ENCODE data around the gene SYNE2.

Gene SYNE2

GRCh38 chr14:63960926-63961567 is 108.2 kb downstream of the SYNE2 start:
- no peak for DNase-seq

GRCh38 chr14:63962906-63963305 is 110.1 kb downstream of the SYNE2 start:
- DNase-seq, result no peak

- DNase-seq, result no peak
Measured at GRCh38 chr14:63963439-63963838, 110.6 kb downstream of the SYNE2 start.

GRCh38 chr14:63964113-63964512 is 111.3 kb downstream of the SYNE2 start:
- DNase-seq, result no peak

GRCh38 chr14:63966407-63966806 is 113.6 kb downstream of the SYNE2 start:
- no peak for DNase-seq

- no peak for DNase-seq
Measured at GRCh38 chr14:63972323-63972932, 119.6 kb downstream of the SYNE2 start.

- DNase-seq, result no peak
Measured at GRCh38 chr14:63974176-63974575, 121.4 kb downstream of the SYNE2 start.

GRCh38 chr14:63981569-63981968 is 128.8 kb downstream of the SYNE2 start:
- no peak for DNase-seq

GRCh38 chr14:63982156-63982555 is 129.4 kb downstream of the SYNE2 start:
- no peak for DNase-seq

GRCh38 chr14:63982629-63983028 is 129.8 kb downstream of the SYNE2 start:
- DNase-seq, result no peak

GRCh38 chr14:63986789-63987533 is 134.2 kb downstream of the SYNE2 start:
- no peak for DNase-seq

GRCh38 chr14:63988579-63988978 is 135.8 kb downstream of the SYNE2 start:
- DNase-seq, result no peak

GRCh38 chr14:63991833-63992232 is 139.0 kb downstream of the SYNE2 start:
- DNase-seq, result peak; percentile 3

- no peak for DNase-seq
Measured at GRCh38 chr14:63992858-63993257, 140.1 kb downstream of the SYNE2 start.

GRCh38 chr14:63993992-63994391 is 141.2 kb downstream of the SYNE2 start:
- DNase-seq, result no peak

GRCh38 chr14:63995285-63995684 is 142.5 kb downstream of the SYNE2 start:
- no peak for DNase-seq

- DNase-seq, result no peak
Measured at GRCh38 chr14:63996016-63996415, 143.2 kb downstream of the SYNE2 start.

- DNase-seq, result no peak
Measured at GRCh38 chr14:63996625-63997220, 143.9 kb downstream of the SYNE2 start.

GRCh38 chr14:64000749-64001148 is 147.9 kb downstream of the SYNE2 start:
- no peak for DNase-seq

- no peak for DNase-seq
Measured at GRCh38 chr14:64005822-64006221, 153.0 kb downstream of the SYNE2 start.

- DNase-seq, result no peak
Measured at GRCh38 chr14:64008016-64008415, 155.2 kb downstream of the SYNE2 start.

GRCh38 chr14:64012003-64012402 is 159.2 kb downstream of the SYNE2 start:
- no peak for DNase-seq

GRCh38 chr14:64012720-64013119 is 159.9 kb downstream of the SYNE2 start:
- no peak for DNase-seq

- DNase-seq, result no peak
Measured at GRCh38 chr14:64025479-64025878, 172.7 kb downstream of the SYNE2 start.

Data from NK-92 treated with Interleukin-12 subunit alpha and Interleukin-12 subunit beta, amount 100 ng/mL, for 24 hours (cell line).